Mesenchymal stem cell (in vitro differentiated cells and primary cell): ENCODE results near the gene CATSPERD.
A peak's percentile ranks its signal among the peaks of the same experiment; 100 is the strongest.

Experiments used
- DNase-seq: peaks from one replicate; pipeline ENCODE4 v3.0.0-alpha.2; 2013
- H2AFZ ChIP-seq: one replicate; pipeline ENCODE4 v1.6.1; 2013; ENCODE audit warnings: low read depth, mild to moderate bottlenecking, control low read depth, inconsistent platforms, low read length, moderate library complexity
- H2AK5ac ChIP-seq: 2 replicates; pipeline ENCODE4 v1.6.1; 2013; ENCODE audit warnings: low read length, moderate library complexity, mild to moderate bottlenecking, inconsistent platforms; ENCODE audit not compliant: severe bottlenecking
- H2BK120ac ChIP-seq: one replicate; pipeline ENCODE4 v1.6.1; 2013; ENCODE audit warnings: low read depth, mild to moderate bottlenecking, inconsistent platforms, low read length, moderate library complexity
- H2BK12ac ChIP-seq, 2 experiments: one replicate each; pipeline ENCODE4 v1.6.1; 2013; ENCODE audit warnings: inconsistent platforms in 2 of 2, low read length in 2 of 2, mild to moderate bottlenecking in 2 of 2, moderate library complexity in 2 of 2, control low read depth in 1 of 2
- H2BK15ac ChIP-seq: one replicate; pipeline ENCODE4 v1.6.1; 2013; ENCODE audit warnings: mild to moderate bottlenecking, low read depth, inconsistent platforms; ENCODE audit not compliant: poor library complexity, severe bottlenecking
- H2BK5ac ChIP-seq: 2 replicates; pipeline ENCODE4 v1.6.1; 2013; ENCODE audit warnings: low read depth, mild to moderate bottlenecking, low read length, control low read depth, inconsistent platforms; ENCODE audit not compliant: poor library complexity, severe bottlenecking
- H3K14ac ChIP-seq, 2 experiments: one replicate each; pipeline ENCODE4 v1.6.1; 2013; ENCODE audit warnings: inconsistent platforms in 2 of 2, low read length in 2 of 2, control low read depth in 1 of 2, mild to moderate bottlenecking in 1 of 2, moderate library complexity in 1 of 2
- H3K18ac ChIP-seq, 2 experiments: one replicate each; pipeline ENCODE4 v1.6.1; 2013; ENCODE audit warnings: inconsistent platforms in 2 of 2, low read length in 2 of 2, control low read depth in 1 of 2, low read depth in 1 of 2, mild to moderate bottlenecking in 1 of 2
- H3K23ac ChIP-seq, 2 experiments: one replicate each; pipeline ENCODE4 v1.6.1; 2013; ENCODE audit warnings: inconsistent platforms in 2 of 2, low read length in 2 of 2, mild to moderate bottlenecking in 2 of 2, moderate library complexity in 2 of 2, control low read depth in 1 of 2
- H3K27ac ChIP-seq: 2 replicates; pipeline ENCODE4 v1.5.1; 2013; ENCODE audit warnings: mild to moderate bottlenecking, moderate library complexity, low read length, control low read depth, inconsistent platforms; ENCODE audit not compliant: poor library complexity, severe bottlenecking
- H3K27me3 ChIP-seq, 2 experiments: 2 replicates each; pipeline versions ENCODE4 v1.6.1 to v1.7.0; 2013; ENCODE audit warnings: low read length in 2 of 2, mild to moderate bottlenecking in 2 of 2, moderate library complexity in 2 of 2, control low read depth in 1 of 2, inconsistent platforms in 1 of 2; ENCODE audit not compliant: control insufficient read depth in 1 of 2, insufficient read depth in 1 of 2
- H3K36me3 ChIP-seq, 2 experiments: 2 replicates each; pipeline versions ENCODE4 v1.6.1 to v1.7.0; 2013; ENCODE audit warnings: low read length in 2 of 2, control low read depth in 1 of 2, inconsistent platforms in 1 of 2, low read depth in 1 of 2, mild to moderate bottlenecking in 1 of 2; ENCODE audit not compliant: insufficient read depth in 2 of 2, control insufficient read depth in 1 of 2
- H3K4ac ChIP-seq, 2 experiments: one replicate each; pipeline ENCODE4 v1.6.1; 2013; ENCODE audit warnings: inconsistent platforms in 2 of 2, low read length in 2 of 2, mild to moderate bottlenecking in 2 of 2, moderate library complexity in 2 of 2, control low read depth in 1 of 2, low read depth in 1 of 2
- H3K4me1 ChIP-seq: 2 replicates; pipeline ENCODE4 v1.6.1; 2013; ENCODE audit warnings: low read depth, low read length, control low read depth; ENCODE audit not compliant: control insufficient read depth, insufficient read depth
- H3K4me2 ChIP-seq: 2 replicates; pipeline ENCODE4 v1.6.1; 2013; ENCODE audit warnings: low read length, mild to moderate bottlenecking, inconsistent platforms; ENCODE audit not compliant: poor library complexity, severe bottlenecking
- H3K4me3 ChIP-seq, 2 experiments: 2 replicates each; pipeline versions ENCODE4 v1.5.1 to v1.7.0; 2013; ENCODE audit warnings: low read length in 2 of 2, mild to moderate bottlenecking in 2 of 2, control low read depth in 1 of 2, low read depth in 1 of 2; ENCODE audit not compliant: insufficient read depth in 1 of 2
- H3K79me1 ChIP-seq: replicated peaks from 2 replicates; pipeline ENCODE4 v1.6.1; 2013; ENCODE audit warnings: mild to moderate bottlenecking, control low read depth, low read length, inconsistent platforms; ENCODE audit not compliant: poor library complexity, severe bottlenecking
- H3K9ac ChIP-seq: 2 replicates; pipeline ENCODE4 v1.7.0; 2013; ENCODE audit warnings: mild to moderate bottlenecking, low read length, moderate library complexity
- H3K9me3 ChIP-seq: 2 replicates; pipeline ENCODE4 v1.7.0; 2013; ENCODE audit warnings: mild to moderate bottlenecking, low read length; ENCODE audit not compliant: control insufficient read depth
- H4K8ac ChIP-seq: one replicate; pipeline ENCODE4 v1.6.1; 2013; ENCODE audit warnings: inconsistent platforms, mild to moderate bottlenecking, low read length, moderate library complexity
- H4K91ac ChIP-seq: one replicate; pipeline ENCODE4 v1.6.1; 2013; ENCODE audit warnings: mild to moderate bottlenecking, low read length, inconsistent platforms
- WGBS: methylation state at CpG from one replicate; pipeline ENCODE4 v1.1.7; 2013; ENCODE audit warnings: mixed read lengths; 5-methylcytosine and 5-hydroxymethylcytosine counted together

The CATSPERD gene

GRCh38 chr19:5714816-5715215, 5.6 kb upstream of the CATSPERD start:
- H2BK5ac ChIP-seq: no peak overlapping the region
- no peak overlapping the region for H4K91ac ChIP-seq
- H3K36me3 ChIP-seq: peaks cover 48% of the 10 kb centered on the region in 2 experiments
- H2BK120ac ChIP-seq: no peak overlapping the region
- no peak overlapping the region for H2BK15ac ChIP-seq
- H3K18ac ChIP-seq: no peak overlapping the region
- no peak overlapping the region for H4K8ac ChIP-seq
- no peak overlapping the region for H3K14ac ChIP-seq
- 97% methylated on average over 10 of the region's 10 CpGs for WGBS
- H3K27ac ChIP-seq: no peak overlapping the region
- no peak overlapping the region for H2AK5ac ChIP-seq
- no peak overlapping the region for H3K23ac ChIP-seq
- H3K27me3 ChIP-seq: no peaks in the 10 kb centered on the region
- H3K4me1 ChIP-seq: peaks cover 11% of the 10 kb centered on the region
- no peaks in the 10 kb centered on the region for H3K9me3 ChIP-seq
- no peak overlapping the region for H2AFZ ChIP-seq
- no peak overlapping the region for H3K9ac ChIP-seq
- H2BK12ac ChIP-seq: no peak overlapping the region
- DNase-seq: no peak
- no peak overlapping the region for H3K4me3 ChIP-seq
- no peak overlapping the region for H3K4me2 ChIP-seq
- no peak overlapping the region for H3K4ac ChIP-seq
- peaks cover 34% of the 10 kb centered on the region for H3K79me1 ChIP-seq

GRCh38 chr19:5717215-5717935, 3.1 kb upstream of the CATSPERD start:
- Histone ChIP-seq H3K4me2 (no peak overlapping the region), H3K36me3 (peaks cover 23 to 28% of the 10 kb centered on the region in 2 experiments), H2BK5ac (no peak overlapping the region), H3K4me1 (peaks cover 14% of the 10 kb centered on the region), H2AFZ (no peak overlapping the region), H4K91ac (no peak overlapping the region), H3K79me1 (peaks cover 15% of the 10 kb centered on the region), H4K8ac (no peak overlapping the region), H3K23ac (no peak overlapping the region), H2BK12ac (peak overlapping the region in 1 of 2 experiments; percentile 47), H2BK120ac (no peak overlapping the region), H3K27ac (no peak overlapping the region), H2BK15ac (no peak overlapping the region), H2AK5ac (no peak overlapping the region), H3K4me3 (no peak overlapping the region), H3K27me3 (no peaks in the 10 kb centered on the region), H3K14ac (no peak overlapping the region), H3K18ac (peak overlapping the region in 1 of 2 experiments; percentile 38), H3K9me3 (no peaks in the 10 kb centered on the region), H3K9ac (peak overlapping the region; percentile 100), H3K4ac (no peak overlapping the region)
- WGBS: 98% methylated on average over 8 of the region's 8 CpGs
- DNase-seq: no peak

GRCh38 chr19:5718037-5718578, 2.3 kb upstream of the CATSPERD start:
- Histone ChIP-seq H3K27me3 (no peaks in the 10 kb centered on the region), H3K27ac (peak overlapping the region; percentile 45), H4K8ac (no peak overlapping the region), H3K4me3 (peak overlapping the region in 1 of 2 experiments; percentile 96), H2BK120ac (no peak overlapping the region), H3K9me3 (no peaks in the 10 kb centered on the region), H3K4ac (no peak overlapping the region), H2AK5ac (no peak overlapping the region), H3K14ac (no peak overlapping the region), H2BK15ac (no peak overlapping the region), H2BK5ac (no peak overlapping the region), H3K9ac (peak overlapping the region; percentile 100), H3K79me1 (peaks cover 11% of the 10 kb centered on the region), H3K36me3 (peaks cover 16 to 20% of the 10 kb centered on the region in 2 experiments), H3K23ac (no peak overlapping the region), H3K4me1 (peaks cover 14% of the 10 kb centered on the region), H4K91ac (no peak overlapping the region), H3K4me2 (peak overlapping the region; percentile 79), H2BK12ac (no peak overlapping the region), H3K18ac (no peak overlapping the region), H2AFZ (no peak overlapping the region)
- DNase-seq: peak; percentile 86
- WGBS: 40% methylated on average over 13 of the region's 14 CpGs

GRCh38 chr19:5718579-5719273, 1.7 kb upstream of the CATSPERD start:
- no peak overlapping the region for H2BK12ac ChIP-seq
- H2AFZ ChIP-seq: no peak overlapping the region
- no peak overlapping the region for H2BK5ac ChIP-seq
- peak overlapping the region; percentile 49 for H2BK120ac ChIP-seq
- H3K23ac ChIP-seq: peak overlapping the region in 1 of 2 experiments; percentile 14
- peak overlapping the region; percentile 45 for H3K27ac ChIP-seq
- H3K4me2 ChIP-seq: peak overlapping the region; percentile 79
- H3K18ac ChIP-seq: no peak overlapping the region
- H4K8ac ChIP-seq: no peak overlapping the region
- 11% methylated on average over 9 of the region's 11 CpGs for WGBS
- H4K91ac ChIP-seq: no peak overlapping the region
- H3K79me1 ChIP-seq: peaks cover 7% of the 10 kb centered on the region
- peak overlapping the region; percentile 96 to 99 for H3K4me3 ChIP-seq
- H3K4me1 ChIP-seq: peaks cover 14% of the 10 kb centered on the region
- no peaks in the 10 kb centered on the region for H3K27me3 ChIP-seq
- H3K9ac ChIP-seq: peak overlapping the region; percentile 100
- peak overlapping the region; percentile 13 to 81 for H3K4ac ChIP-seq
- no peak overlapping the region for H3K14ac ChIP-seq
- H3K9me3 ChIP-seq: no peaks in the 10 kb centered on the region
- no peak overlapping the region for H2BK15ac ChIP-seq
- peak overlapping the region; percentile 63 for H2AK5ac ChIP-seq
- H3K36me3 ChIP-seq: peaks cover 10 to 14% of the 10 kb centered on the region in 2 experiments
- DNase-seq: peak; percentile 93
